DMS114 treated with DMSO at 0.1 percent for 48 hours (cell line): Measurements from ENCODE around the gene ICAM3.

ENCODE experiments used
- DNase-seq: peaks from one replicate; lab custom pipeline; 2025; ENCODE audit not compliant: unreplicated experiment; lab: John Stamatoyannopoulos, UW

The ICAM3 gene

GRCh38 chr19:10292789-10293636, 46.4 kb downstream of the ICAM3 start:
- no peak for DNase-seq

- DNase-seq = no peak
Observed at GRCh38 chr19:10292206-10292788, 47.1 kb downstream of the ICAM3 start.

GRCh38 chr19:10291554-10292205, 47.7 kb downstream of the ICAM3 start:
- no peak for DNase-seq

DNA sequence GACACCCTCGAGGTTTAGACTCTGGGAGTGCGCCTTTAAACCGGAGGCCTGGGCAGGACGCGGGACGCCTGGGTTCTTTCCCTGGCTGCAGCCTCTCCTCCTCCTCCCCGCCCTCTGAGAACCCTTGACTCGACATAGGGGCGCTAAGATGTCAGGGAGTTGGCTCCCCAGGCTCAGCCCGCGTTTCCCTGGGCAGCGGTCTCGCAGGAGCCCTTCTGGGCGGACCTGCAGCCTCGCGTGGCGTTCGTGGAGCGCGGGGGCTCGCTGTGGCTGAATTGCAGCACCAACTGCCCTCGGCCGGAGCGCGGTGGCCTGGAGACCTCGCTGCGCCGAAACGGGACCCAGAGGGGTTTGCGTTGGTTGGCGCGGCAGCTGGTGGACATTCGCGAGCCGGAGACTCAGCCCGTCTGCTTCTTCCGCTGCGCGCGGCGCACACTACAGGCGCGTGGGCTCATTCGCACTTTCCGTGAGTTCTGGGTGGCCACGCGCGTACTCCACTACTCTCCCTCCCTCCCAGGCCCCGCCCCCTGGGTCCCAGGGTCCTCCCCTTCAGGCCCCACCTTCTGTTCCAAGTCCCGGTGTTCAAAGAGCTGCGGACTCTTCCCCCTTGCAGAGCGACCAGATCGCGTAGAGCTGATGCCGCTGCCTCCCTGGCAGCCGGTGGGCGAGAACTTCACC, 48.4 kb downstream of the ICAM3 start:
- DNase-seq = peak; percentile 36

GRCh38 chr19:10290357-10290875, 49.0 kb downstream of the ICAM3 start:
- no peak for DNase-seq

DNA sequence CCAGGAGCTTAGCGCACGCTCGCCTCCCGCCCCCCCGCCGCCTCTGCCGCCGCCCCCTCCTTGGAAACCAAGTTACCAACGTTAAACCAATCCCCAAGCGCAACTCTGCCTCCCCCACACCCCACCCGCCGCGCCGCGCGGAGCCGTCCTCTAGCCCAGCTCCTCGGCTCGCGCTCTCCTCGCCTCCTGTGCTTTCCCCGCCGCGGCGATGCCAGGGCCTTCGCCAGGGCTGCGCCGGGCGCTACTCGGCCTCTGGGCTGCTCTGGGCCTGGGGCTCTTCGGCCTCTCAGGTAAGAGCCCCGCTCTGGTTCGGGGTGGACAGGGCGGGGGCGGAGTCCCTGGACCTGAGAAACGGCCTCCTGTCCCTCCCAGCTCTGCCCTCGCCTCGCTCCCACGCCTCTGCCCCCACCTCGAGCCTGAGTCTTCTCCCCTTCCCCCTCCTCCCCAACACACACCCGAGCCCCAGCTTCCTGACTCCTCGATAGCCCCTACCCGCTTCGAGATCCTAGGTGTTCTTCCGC, 49.5 kb downstream of the ICAM3 start, which contains the start of gene ICAM5:
ICAM5 (plus strand) TSS at position 117 of the 521 bp plus-strand sequence; CDS start at position 209, 92 bp downstream.
- DNase-seq = no peak

GRCh38 chr19:10289167-10289835, 50.1 kb downstream of the ICAM3 start:
- DNase-seq = peak; percentile 62

- DNase-seq = peak; percentile 52
Observed at GRCh38 chr19:10288662-10289166, 50.7 kb downstream of the ICAM3 start.

GRCh38 chr19:10286803-10287737, 52.4 kb downstream of the ICAM3 start, which contains the start of gene ICAM4:
Gene ICAM4 (plus strand): TSS chr19:10286955. CDS start chr19:10287013, 58 bp downstream.
- DNase-seq = no peak

DNA sequence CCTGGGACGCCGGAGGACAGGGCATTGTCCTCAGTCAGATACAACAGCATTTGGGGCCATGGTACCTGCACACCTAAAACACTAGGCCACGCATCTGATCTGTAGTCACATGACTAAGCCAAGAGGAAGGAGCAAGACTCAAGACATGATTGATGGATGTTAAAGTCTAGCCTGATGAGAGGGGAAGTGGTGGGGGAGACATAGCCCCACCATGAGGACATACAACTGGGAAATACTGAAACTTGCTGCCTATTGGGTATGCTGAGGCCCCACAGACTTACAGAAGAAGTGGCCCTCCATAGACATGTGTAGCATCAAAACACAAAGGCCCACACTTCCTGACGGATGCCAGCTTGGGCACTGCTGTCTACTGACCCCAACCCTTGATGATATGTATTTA, 54.0 kb downstream of the ICAM3 start:
- DNase-seq = no peak

GRCh38 chr19:10284960-10285278, 54.5 kb downstream of the ICAM3 start:
- no peak for DNase-seq

DNA sequence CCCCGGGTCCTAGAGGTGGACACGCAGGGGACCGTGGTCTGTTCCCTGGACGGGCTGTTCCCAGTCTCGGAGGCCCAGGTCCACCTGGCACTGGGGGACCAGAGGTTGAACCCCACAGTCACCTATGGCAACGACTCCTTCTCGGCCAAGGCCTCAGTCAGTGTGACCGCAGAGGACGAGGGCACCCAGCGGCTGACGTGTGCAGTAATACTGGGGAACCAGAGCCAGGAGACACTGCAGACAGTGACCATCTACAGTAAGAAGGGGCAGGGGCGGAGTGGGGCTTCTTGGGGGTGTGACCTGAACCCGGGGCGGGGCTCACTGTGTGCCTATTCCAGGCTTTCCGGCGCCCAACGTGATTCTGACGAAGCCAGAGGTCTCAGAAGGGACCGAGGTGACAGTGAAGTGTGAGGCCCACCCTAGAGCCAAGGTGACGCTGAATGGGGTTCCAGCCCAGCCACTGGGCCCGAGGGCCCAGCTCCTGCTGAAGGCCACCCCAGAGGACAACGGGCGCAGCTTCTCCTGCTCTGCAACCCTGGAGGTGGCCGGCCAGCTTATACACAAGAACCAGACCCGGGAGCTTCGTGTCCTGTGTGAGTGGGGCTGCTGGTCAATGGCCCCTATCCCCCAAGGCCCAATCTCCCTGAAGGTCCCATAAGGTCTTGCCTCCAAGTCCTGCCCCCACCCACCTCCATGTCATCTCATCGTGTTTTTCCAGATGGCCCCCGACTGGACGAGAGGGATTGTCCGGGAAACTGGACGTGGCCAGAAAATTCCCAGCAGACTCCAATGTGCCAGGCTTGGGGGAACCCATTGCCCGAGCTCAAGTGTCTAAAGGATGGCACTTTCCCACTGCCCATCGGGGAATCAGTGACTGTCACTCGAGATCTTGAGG, 55.1 kb downstream of the ICAM3 start:
- no peak for DNase-seq
